Adipocyte (in vitro differentiated cells): ENCODE data around the gene SOS1.
A peak's percentile ranks its signal among the peaks of the same experiment; 100 is the strongest.
"Not testable (repeated sequence)": the region's sequence is repeated elsewhere in the genome, so short reads cannot be mapped to it uniquely, and the experiment has no call there.

Source experiments
- DNase-seq: peaks from one replicate; pipeline ENCODE4 v3.0.0-alpha.2; 2015; ENCODE audit warnings: low read depth
- H3K27me3 ChIP-seq: replicated peaks from 2 replicates; pipeline ENCODE4 v1.7.0; 2013; ENCODE audit warnings: mild to moderate bottlenecking, low read length, moderate library complexity; ENCODE audit not compliant: control insufficient read depth, insufficient read depth
- H3K36me3 ChIP-seq: 2 replicates; pipeline ENCODE4 v1.7.0; 2013; ENCODE audit warnings: low read length, mild to moderate bottlenecking, moderate library complexity; ENCODE audit not compliant: control insufficient read depth, insufficient read depth, severe bottlenecking
- H3K4me1 ChIP-seq: 2 replicates; pipeline ENCODE4 v1.7.0; 2013; ENCODE audit warnings: mild to moderate bottlenecking, low read length, moderate library complexity; ENCODE audit not compliant: control insufficient read depth, insufficient read depth
- H3K4me3 ChIP-seq: 2 replicates; pipeline ENCODE4 v1.7.0; 2013; ENCODE audit warnings: mild to moderate bottlenecking, low read length, moderate library complexity
- H3K9ac ChIP-seq: 2 replicates; pipeline ENCODE4 v1.7.0; 2013; ENCODE audit warnings: mild to moderate bottlenecking, low read length, moderate library complexity
- H3K9me3 ChIP-seq: 2 replicates; pipeline ENCODE4 v1.7.0; 2013; ENCODE audit warnings: mild to moderate bottlenecking, low read length, moderate library complexity; ENCODE audit not compliant: control insufficient read depth

Gene SOS1

DNA sequence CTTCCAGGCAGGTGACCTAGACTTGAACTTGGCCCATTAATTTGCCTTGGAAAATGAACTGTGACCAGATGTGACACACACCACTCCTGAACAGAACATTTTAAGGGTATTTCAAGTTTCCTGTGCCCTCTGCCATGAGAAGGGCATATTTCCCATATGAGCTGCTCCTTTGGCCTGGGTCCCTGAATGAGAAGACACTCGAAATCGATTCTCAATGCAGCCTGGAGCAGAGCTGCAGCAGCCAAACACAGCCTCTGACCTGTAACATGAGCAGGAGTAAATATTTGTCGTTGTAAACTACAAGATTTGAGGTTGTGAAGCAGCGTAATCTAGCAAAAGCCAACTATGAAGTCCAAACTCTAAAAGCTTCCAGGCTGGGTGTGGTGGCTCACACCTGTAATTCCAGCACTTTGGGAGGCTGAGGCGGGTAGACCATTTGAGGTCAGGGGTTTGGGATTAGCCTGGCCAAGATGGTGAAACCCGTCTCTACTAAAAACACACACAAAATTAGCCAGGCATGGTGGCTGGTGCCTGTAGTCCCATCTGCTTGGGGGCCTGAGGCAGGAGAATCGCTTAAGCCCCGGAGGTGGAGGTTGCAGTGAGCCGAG lies 30.1 kb upstream of the SOS1 start:
- DNase-seq = no peak
- H3K4me3 ChIP-seq = no peak overlapping the region
- H3K9me3 ChIP-seq = no peaks in the 10 kb centered on the region
- H3K27me3 ChIP-seq = no peaks in the 10 kb centered on the region
- no peak overlapping the region for H3K9ac ChIP-seq
- peaks cover 52% of the 10 kb centered on the region for H3K4me1 ChIP-seq
- no peaks in the 10 kb centered on the region for H3K36me3 ChIP-seq

- no peak overlapping the region for H3K9ac ChIP-seq
Measured at GRCh38 chr2:39150102-39150562, 29.3 kb upstream of the SOS1 start.

GRCh38 chr2:39146630-39147029 lies 25.8 kb upstream of the SOS1 start:
- no peaks in the 10 kb centered on the region for H3K27me3 ChIP-seq
- DNase-seq = no peak
- H3K4me3 ChIP-seq = no peak overlapping the region
- no peaks in the 10 kb centered on the region for H3K9me3 ChIP-seq
- no peak overlapping the region for H3K9ac ChIP-seq
- H3K36me3 ChIP-seq = no peaks in the 10 kb centered on the region
- peaks cover 40% of the 10 kb centered on the region for H3K4me1 ChIP-seq

More at GRCh38 chr2:39150102-39150562, 29.3 kb upstream of the SOS1 start:
- Histone ChIP-seq H3K27me3 (no peaks in the 10 kb centered on the region), H3K4me1 (peaks cover 47% of the 10 kb centered on the region), H3K4me3 (no peak overlapping the region), H3K36me3 (no peaks in the 10 kb centered on the region), H3K9me3 (no peaks in the 10 kb centered on the region)
- DNase-seq = no peak

- H3K9ac ChIP-seq = no peak overlapping the region
- H3K27me3 ChIP-seq = no peaks in the 10 kb centered on the region
- peak; percentile 25 for DNase-seq
- peaks cover 43% of the 10 kb centered on the region for H3K4me1 ChIP-seq
- H3K4me3 ChIP-seq = no peak overlapping the region
- no peaks in the 10 kb centered on the region for H3K36me3 ChIP-seq
- no peaks in the 10 kb centered on the region for H3K9me3 ChIP-seq
Measured at GRCh38 chr2:39145906-39146421, 25.1 kb upstream of the SOS1 start.

DNA sequence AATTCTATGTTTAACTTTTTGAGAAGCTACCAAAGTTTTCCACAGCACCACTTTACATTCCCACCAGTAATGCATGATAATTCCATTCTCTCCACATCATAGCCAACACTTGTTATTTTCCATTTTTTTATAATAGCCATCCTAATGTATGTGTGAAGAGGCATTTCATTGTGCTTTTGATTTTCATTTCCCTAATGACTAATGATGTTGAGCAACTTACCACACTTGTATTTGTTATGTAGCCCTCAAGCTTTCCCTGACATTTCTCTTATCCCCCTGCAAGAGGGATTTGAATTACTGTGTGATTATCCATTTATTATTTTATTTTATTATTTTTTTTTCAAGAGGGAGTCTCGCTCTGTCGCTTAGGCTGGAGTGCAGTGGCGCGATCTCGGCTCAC lies 23.6 kb upstream of the SOS1 start:
- H3K4me3 ChIP-seq = no peak overlapping the region
- peak overlapping the region; percentile 27 for H3K9ac ChIP-seq
- no peak for DNase-seq
- no peaks in the 10 kb centered on the region for H3K9me3 ChIP-seq
- no peaks in the 10 kb centered on the region for H3K36me3 ChIP-seq
- H3K4me1 ChIP-seq = peaks cover 54% of the 10 kb centered on the region
- H3K27me3 ChIP-seq = no peaks in the 10 kb centered on the region

- Histone ChIP-seq H3K9me3 (no peaks in the 10 kb centered on the region), H3K9ac (peak overlapping the region; percentile 27), H3K27me3 (no peaks in the 10 kb centered on the region), H3K4me1 (peaks cover 54% of the 10 kb centered on the region), H3K4me3 (no peak overlapping the region), H3K36me3 (no peaks in the 10 kb centered on the region)
- DNase-seq = no peak
Measured at GRCh38 chr2:39142904-39143605, 22.2 kb upstream of the SOS1 start.

DNA sequence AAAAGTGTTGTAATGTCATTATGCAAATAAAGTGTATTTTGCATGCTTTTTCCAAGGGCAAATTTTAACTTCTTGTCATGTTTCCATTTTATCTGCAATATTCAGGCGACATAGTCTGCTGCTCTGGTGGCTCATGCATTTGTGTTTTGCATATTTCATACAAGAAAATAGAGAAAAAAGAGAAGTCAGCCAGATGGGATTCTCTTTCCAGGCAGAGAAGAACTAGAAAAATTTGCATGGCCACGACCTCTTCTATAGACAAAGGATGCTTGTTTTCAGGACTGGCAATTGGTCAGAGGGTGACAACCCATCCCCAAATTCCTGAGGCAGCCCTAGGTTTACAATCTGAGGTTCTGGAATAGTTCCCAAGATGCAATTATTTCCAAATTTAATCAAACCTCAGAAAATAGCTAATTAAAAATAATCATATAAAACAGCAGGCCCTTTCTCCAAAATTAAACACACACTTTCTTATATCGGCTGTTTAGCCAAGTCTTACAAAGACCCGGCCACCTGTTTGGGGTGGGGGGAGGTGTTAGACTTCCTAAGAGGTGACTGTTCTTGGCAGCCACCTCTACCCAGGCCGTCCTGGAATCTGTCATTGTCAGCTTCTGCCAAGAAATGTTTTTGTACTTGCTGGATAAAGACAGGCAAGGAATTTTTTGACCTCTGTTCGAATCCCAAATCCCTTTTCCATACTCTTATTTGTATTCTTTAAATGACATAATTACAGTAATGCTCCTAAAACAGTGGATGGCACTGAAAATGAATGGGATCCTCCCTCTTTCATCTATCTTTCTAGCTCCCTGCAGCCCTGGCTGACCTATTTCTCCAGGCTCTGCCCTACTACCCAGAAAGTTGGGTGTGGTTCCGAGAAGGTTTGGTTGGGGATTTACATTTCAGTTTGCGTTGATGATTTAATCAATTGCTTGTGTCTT lies 20.8 kb upstream of the SOS1 start:
- Histone ChIP-seq H3K27me3 (no peaks in the 10 kb centered on the region), H3K36me3 (no peaks in the 10 kb centered on the region), H3K9ac (peak overlapping the region; percentile 66), H3K9me3 (no peaks in the 10 kb centered on the region), H3K4me1 (peaks cover 54% of the 10 kb centered on the region), H3K4me3 (peak overlapping the region; percentile 39)
- DNase-seq = no peak

DNA sequence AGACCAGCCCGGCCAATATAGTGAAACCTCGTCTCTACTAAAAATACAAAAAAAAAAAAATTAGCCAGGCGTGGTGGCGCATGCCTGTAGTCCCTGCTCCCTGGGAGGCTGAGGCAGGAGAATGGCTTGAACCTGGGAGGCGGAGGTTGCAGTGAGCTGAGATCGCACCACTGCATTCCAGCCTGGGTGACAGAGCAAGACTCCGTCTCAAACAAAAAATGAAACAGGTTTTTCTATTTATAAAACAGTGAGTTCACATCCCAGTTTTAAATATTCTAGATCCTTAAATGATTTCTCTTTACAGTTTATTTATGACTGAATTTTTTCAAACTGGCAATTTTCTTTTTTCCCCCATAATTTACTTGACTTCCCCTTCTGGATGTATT lies 20.1 kb upstream of the SOS1 start:
- H3K36me3 ChIP-seq, H3K9me3 ChIP-seq, H3K27me3 ChIP-seq, H3K4me3 ChIP-seq, DNase-seq: not testable (repeated sequence)
- H3K4me1 ChIP-seq = peaks cover 51% of the 10 kb centered on the region
- H3K9ac ChIP-seq = peak overlapping the region; percentile 66

DNA sequence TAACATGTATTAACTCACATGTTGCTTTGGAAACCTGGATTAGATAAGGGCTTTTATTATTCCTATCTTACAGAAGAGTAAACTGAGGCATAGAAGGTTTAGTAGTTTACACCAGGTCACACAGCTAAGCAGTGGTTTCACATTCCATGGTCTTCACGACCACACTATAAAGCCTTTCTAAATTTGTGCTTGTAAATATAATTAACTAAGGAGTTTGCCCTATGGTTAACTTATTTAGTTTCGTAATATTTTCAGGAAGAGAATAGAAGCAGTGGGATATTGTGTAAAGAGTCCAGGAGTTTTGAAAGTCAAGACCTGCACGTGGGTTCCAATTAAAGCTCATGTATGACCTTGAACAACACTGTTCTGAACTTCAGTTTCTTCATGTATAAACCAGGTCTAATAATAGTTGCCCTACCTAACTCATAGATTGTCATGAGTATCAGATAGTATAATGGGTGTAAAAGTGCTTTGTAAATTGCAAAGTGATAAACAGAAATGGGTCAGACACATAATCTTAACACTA lies 19.5 kb upstream of the SOS1 start:
- H3K9me3 ChIP-seq = no peaks in the 10 kb centered on the region
- no peak overlapping the region for H3K4me3 ChIP-seq
- no peaks in the 10 kb centered on the region for H3K36me3 ChIP-seq
- H3K9ac ChIP-seq = peak overlapping the region; percentile 66
- peaks cover 49% of the 10 kb centered on the region for H3K4me1 ChIP-seq
- H3K27me3 ChIP-seq = no peaks in the 10 kb centered on the region
- DNase-seq = peak; percentile 61

- Histone ChIP-seq H3K27me3 (no peaks in the 10 kb centered on the region), H3K4me1 (peaks cover 49% of the 10 kb centered on the region), H3K36me3 (no peaks in the 10 kb centered on the region), H3K9ac (peak overlapping the region; percentile 66), H3K9me3 (no peaks in the 10 kb centered on the region), H3K4me3 (no peak overlapping the region)
- peak; percentile 70 for DNase-seq
Measured at GRCh38 chr2:39139511-39140237, 18.8 kb upstream of the SOS1 start.
